Peyer's patch (tissue), 4 donors: ENCODE results near the gene CASP6. TPM values are rescaled to one million over a fixed set of nuclear protein-coding genes. Genes with fewer than 3 reads are reported as not detected.

ENCODE experiments used
- DNase-seq, 3 donors: peaks; one replicate each; pipeline ENCODE4 v3.0.0-alpha.2; 2017 to 2019
- H3K27ac ChIP-seq, 4 donors: fragments of 200-600 bp; sonication (generic); one replicate each; pipeline ENCODE4 v1.5.1; 2016 to 2019
- H3K27me3 ChIP-seq, 2 donors: fragments of 200-600 bp; sonication (generic); one replicate each; pipeline ENCODE4 v1.5.1; 2019
- H3K36me3 ChIP-seq, 3 donors: fragments of 200-600 bp; sonication (generic); one replicate each; pipeline ENCODE4 v1.5.1; 2016 to 2019
- H3K4me1 ChIP-seq, 4 donors: fragments of 200-600 bp; sonication (generic); one replicate each; pipeline ENCODE4 v1.5.1; 2016 to 2019
- H3K4me3 ChIP-seq, 4 donors: fragments of 200-600 bp; sonication (generic); 1 replicate in 3 of 4; 2 replicates in 1 of 4; pipeline ENCODE4 v1.5.1; 2016 to 2019; ENCODE audit warnings: mild to moderate bottlenecking in 1 of 4
- H3K9me3 ChIP-seq, 4 donors: fragments of 200-600 bp; sonication (generic); one replicate each; pipeline ENCODE4 v1.5.1; 2016 to 2019; ENCODE audit warnings: mild to moderate bottlenecking in 1 of 4
- CTCF ChIP-seq, 6 experiments: fragments of 450-650 bp in 4 of 6; fragments of 200-600 bp in 2 of 6; sonication (generic) in 1 of 6; IDR thresholded peaks; one replicate each; pipeline ENCODE4 v1.5.1; 2017 to 2019; ENCODE audit warnings: antibody characterized with exemption in 6 of 6, mild to moderate bottlenecking in 3 of 6, moderate library complexity in 1 of 6
- POLR2A ChIP-seq, 2 donors: fragments of 450-650 bp; IDR thresholded peaks; one replicate each; pipeline ENCODE4 v1.5.1; 2017; ENCODE audit warnings: antibody characterized with exemption in 2 of 2, mild to moderate bottlenecking in 2 of 2, moderate library complexity in 2 of 2
- total RNA-seq, 4 donors: library from RNA; depleted of rRNA; stranded (reverse); fragments of >200 nt; gene quantifications; one replicate each; pipeline ENCODE4 v1.1.0, GENCODE V29; 2016

CASP6 gene
- total RNA-seq, 4 donors from 2014 or later: 43.7 to 132 (median 69.3) TPM

GRCh38 chr4:109723110-109723509 lies 19.9 kb upstream of the CASP6 start:
- no peak for DNase-seq
- Histone ChIP-seq H3K9me3 (no peaks in the 10 kb centered on the region), H3K4me1 (peaks cover 0 to 7% (median 0%) of the 10 kb centered on the region in 4 donors), H3K27ac (no peak overlapping the region), H3K27me3 (no peaks in the 10 kb centered on the region), H3K4me3 (no peak overlapping the region), H3K36me3 (peaks cover 0 to 5% (median 0%) of the 10 kb centered on the region in 3 donors)
- no peak for TF ChIP-seq POLR2A (IDR thresholded peaks at IDR 0.05)
- no peak for TF ChIP-seq CTCF (IDR thresholded peaks at IDR 0.05)

DNA sequence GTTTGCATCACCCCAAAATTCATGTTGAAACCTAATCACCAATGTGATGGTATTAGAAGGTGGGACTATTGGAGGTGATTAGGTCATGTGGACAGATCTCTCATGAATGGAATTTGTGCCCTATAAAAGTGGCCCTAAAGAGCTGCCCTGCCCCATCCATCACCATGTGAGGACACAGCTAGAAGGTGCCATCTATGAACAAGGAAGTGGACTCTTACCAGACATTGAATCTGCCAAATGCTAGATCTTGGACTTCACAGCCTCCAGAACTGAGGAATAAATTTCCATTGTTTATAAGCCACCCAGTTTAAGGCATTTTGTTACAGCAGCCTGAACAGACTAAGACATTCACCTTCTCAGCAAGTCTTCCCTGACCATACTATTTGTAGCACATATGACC lies 19.1 kb upstream of the CASP6 start:
- Histone ChIP-seq H3K4me3 (no peak overlapping the region), H3K27me3 (no peaks in the 10 kb centered on the region), H3K36me3 (peaks cover 0 to 6% (median 0%) of the 10 kb centered on the region in 3 donors), H3K4me1 (no peaks in the 10 kb centered on the region), H3K9me3 (no peaks in the 10 kb centered on the region), H3K27ac (no peak overlapping the region)
- no peak for DNase-seq
- TF ChIP-seq POLR2A (IDR thresholded peaks at IDR 0.05): no peak
- no peak for TF ChIP-seq CTCF (IDR thresholded peaks at IDR 0.05)

GRCh38 chr4:109721033-109721432 lies 17.8 kb upstream of the CASP6 start:
- Histone ChIP-seq H3K36me3 (peaks cover 0 to 15% (median 0%) of the 10 kb centered on the region in 3 donors), H3K27ac (no peak overlapping the region), H3K4me1 (no peaks in the 10 kb centered on the region), H3K9me3 (no peaks in the 10 kb centered on the region), H3K4me3 (no peak overlapping the region), H3K27me3 (no peaks in the 10 kb centered on the region)
- TF ChIP-seq CTCF (IDR thresholded peaks at IDR 0.05) (no peak), POLR2A (IDR thresholded peaks at IDR 0.05) (no peak)
- DNase-seq: no peak

- Histone ChIP-seq H3K27me3 (no peaks in the 10 kb centered on the region), H3K36me3 (peaks cover 0 to 17% (median 0%) of the 10 kb centered on the region in 3 donors), H3K9me3 (no peaks in the 10 kb centered on the region), H3K4me3 (no peak overlapping the region), H3K27ac (no peak overlapping the region), H3K4me1 (no peaks in the 10 kb centered on the region)
- TF ChIP-seq CTCF (IDR thresholded peaks at IDR 0.05) (no peak), POLR2A (IDR thresholded peaks at IDR 0.05) (no peak)
- no peak for DNase-seq
Observed at GRCh38 chr4:109719604-109720003, 16.4 kb upstream of the CASP6 start.

DNA sequence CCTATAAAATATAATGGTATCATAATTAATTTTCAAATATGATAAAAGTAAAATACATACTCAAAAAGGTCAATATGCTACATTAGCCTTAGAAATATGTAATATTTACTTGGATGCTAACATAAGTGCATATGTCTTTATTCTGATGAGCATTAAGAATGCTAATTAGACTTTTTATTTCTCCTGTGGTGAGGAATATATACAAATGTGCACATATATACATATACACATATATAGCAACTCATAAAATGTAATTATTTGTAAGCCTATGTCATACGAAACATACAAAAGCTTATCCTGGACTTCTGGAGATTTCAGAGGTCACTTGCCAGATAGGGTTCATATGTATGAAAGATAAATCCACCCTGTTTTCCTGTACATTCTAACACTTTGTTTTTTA lies 15.5 kb upstream of the CASP6 start:
- Histone ChIP-seq H3K36me3 (peaks cover 0 to 19% (median 0%) of the 10 kb centered on the region in 3 donors), H3K27me3 (no peaks in the 10 kb centered on the region), H3K4me1 (no peaks in the 10 kb centered on the region), H3K4me3 (no peak overlapping the region), H3K9me3 (no peaks in the 10 kb centered on the region), H3K27ac (no peak overlapping the region)
- TF ChIP-seq CTCF (IDR thresholded peaks at IDR 0.05): no peak
- TF ChIP-seq POLR2A (IDR thresholded peaks at IDR 0.05): no peak
- no peak for DNase-seq

DNA sequence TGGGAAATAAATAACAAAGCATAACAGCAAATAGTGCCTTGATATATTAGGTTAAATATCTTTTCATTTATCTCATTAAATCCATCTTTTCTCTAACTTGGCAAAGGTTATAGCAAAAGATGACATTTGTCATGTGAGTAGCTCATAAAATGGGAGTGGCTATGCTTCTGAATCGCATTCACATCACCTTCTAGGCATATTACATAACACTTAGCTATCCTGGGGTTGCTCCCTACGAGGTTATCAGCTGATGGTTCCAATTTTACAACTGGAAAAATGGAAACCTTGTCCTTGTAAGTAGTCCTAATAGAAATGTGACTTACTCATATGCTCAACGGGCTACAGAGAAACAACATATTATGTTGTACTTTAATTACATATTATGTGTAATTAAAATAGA lies 10.3 kb upstream of the CASP6 start:
- H3K36me3 ChIP-seq: peaks cover 0 to 37% (median 0%) of the 10 kb centered on the region in 3 donors
- no peak overlapping the region for H3K27ac ChIP-seq
- H3K27me3 ChIP-seq: no peaks in the 10 kb centered on the region
- TF ChIP-seq CTCF (IDR thresholded peaks at IDR 0.05): no peak
- no peak for TF ChIP-seq POLR2A (IDR thresholded peaks at IDR 0.05)
- H3K4me1 ChIP-seq: no peaks in the 10 kb centered on the region
- H3K9me3 ChIP-seq: no peaks in the 10 kb centered on the region
- no peak overlapping the region for H3K4me3 ChIP-seq
- DNase-seq: no peak
